NCI-H2107 (cell line): ENCODE data around the gene PIF1.

Source experiments
- DNase-seq: peaks from one replicate; lab custom pipeline; 2025; lab: John Stamatoyannopoulos, UW

The PIF1 gene, protein sequence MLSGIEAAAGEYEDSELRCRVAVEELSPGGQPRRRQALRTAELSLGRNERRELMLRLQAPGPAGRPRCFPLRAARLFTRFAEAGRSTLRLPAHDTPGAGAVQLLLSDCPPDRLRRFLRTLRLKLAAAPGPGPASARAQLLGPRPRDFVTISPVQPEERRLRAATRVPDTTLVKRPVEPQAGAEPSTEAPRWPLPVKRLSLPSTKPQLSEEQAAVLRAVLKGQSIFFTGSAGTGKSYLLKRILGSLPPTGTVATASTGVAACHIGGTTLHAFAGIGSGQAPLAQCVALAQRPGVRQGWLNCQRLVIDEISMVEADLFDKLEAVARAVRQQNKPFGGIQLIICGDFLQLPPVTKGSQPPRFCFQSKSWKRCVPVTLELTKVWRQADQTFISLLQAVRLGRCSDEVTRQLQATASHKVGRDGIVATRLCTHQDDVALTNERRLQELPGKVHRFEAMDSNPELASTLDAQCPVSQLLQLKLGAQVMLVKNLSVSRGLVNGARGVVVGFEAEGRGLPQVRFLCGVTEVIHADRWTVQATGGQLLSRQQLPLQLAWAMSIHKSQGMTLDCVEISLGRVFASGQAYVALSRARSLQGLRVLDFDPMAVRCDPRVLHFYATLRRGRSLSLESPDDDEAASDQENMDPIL

DNA sequence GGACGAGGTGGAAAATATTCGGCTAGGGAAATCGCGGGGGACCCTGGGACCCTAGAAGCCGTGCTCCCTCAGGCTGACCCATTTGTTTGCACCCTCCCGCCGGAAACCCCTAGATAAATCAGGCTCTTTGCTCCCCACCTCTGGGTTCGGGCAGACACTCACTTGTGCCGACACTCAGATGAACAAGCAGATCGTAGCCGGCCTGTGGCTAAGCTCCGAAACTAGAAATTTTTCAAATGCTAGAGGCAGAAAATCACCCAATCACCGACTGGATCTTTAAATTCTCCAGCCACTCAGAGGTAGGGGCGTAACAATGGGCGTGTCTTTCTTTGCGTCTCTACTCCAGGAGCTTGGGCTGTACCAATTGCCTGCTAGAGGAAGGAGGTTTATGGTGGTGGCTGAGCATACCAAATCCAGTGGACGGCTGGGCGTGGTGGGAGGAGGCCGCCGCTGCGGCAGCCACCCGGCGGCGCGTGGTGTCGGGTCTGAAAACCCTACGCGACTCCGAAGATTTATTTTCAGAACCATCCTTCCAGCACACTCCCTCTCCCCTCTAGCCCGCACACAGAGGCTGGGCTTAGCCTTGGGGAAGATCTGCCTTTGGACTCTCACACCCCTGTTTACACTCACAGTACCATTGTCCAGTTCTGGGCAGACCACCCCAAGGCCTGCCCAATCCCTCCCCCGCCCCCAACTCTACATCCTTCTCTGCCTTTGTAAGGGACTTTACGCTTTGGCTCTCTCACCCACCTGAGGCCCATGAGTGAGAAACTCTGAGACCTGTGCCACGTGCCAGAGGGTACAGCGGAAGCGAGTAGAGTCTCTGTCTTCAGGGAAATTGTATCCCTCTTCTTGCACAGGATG is at the start of gene PIF1:
Gene PIF1 (minus strand): TSS at position 217 of the 864 bp plus-strand sequence. CDS start 1,312 bp downstream, outside the sequence.
- DNase-seq = peak; percentile 80

DNA sequence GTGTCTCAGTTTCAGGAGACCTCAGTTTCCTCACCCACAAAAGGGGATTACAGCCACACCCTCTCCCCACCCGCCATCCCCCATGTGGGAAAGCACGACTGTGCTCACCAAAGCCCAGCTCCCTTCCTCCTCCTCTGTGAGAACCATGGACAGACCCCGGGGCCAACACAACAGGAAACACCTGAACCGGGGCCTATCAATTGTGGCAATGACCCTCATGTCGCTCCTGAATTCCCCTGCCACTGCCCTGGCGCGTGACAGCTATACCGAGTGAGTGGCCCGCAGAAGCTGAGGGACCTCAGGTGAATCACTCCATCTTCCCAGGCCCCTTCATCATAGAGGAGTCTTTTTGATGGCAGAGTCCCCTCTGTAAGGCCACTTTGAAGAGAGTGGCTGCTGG is 44.9 kb upstream of the PIF1 start:
- no peak for DNase-seq

DNA sequence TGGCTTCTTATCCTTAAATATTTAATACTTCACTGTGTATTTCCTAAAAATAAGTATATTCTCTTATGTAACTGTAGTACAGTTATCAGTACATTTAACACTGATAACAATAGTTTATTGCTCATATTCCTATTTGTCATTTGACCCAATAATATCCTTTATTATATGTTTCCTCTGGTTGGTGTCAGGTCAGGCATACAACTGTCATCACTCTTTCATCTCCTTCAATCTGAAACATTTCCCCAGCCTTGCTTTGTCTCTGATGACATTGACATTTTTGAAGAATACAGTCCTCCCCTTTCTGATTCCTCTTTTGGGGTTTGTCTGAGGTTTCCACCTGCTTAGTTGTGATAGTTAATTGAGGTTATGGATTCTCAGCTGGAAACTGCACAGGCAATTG is 44.1 kb upstream of the PIF1 start:
- DNase-seq = no peak

DNA sequence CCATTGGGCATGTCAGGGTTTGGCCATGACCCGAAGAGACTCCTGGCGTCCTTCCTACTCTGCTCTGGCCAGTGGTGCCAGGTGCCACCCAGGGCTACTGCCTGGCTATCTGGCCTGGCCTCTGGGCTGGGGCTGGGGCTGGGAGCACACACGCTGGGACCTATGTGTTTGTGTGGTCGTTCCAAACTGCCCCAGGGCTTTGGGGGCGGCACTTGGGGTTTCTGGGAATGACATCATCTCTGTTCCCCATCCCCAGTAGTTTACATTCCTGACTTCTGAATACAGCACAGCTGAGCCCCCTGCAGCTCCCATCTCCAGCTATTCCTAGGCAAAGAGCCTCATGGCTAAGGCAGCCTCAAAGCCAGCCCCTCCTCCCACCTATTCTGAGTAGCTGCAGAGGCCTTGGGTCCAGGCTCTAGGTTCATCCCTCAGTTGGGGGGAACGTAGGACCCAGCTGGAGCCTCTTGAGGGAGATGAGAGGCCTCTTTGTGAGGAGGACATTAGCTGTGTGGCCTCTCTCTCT is 40.6 kb upstream of the PIF1 start:
- no peak for DNase-seq

DNA sequence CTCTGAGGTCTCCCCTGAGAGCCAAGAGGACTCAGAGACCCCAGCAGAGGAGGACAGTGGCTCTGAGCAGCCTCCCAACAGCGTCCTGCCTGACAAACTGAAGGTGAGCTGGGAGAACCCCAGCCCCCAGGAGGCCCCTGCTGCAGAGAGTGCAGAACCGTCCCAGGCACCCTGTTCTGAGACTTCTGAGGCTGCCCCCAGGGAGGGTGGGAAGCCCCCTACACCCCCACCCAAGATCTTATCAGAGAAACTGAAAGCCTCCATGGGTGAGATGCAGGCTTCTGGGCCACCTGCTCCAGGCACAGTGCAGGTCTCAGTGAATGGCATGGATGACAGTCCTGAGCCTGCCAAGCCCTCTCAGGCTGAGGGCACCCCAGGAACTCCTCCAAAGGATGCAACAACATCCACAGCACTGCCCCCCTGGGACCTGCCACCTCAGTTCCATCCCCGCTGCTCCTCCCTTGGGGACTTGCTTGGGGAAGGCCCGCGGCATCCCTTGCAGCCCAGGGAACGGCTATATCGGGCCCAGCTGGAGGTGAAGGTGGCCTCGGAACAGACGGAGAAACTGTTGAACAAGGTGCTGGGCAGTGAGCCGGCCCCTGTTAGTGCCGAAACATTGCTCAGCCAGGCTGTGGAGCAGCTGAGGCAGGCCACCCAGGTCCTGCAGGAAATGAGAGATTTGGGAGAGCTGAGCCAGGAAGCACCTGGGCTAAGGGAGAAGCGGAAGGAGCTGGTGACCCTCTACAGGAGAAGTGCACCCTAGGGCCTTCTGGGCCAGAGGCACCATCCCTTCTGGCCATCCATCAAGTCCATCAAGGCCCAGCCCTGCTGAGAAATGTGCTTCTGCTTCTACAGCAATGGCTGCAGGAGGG is 39.9 kb upstream of the PIF1 start:
- no peak for DNase-seq

DNA sequence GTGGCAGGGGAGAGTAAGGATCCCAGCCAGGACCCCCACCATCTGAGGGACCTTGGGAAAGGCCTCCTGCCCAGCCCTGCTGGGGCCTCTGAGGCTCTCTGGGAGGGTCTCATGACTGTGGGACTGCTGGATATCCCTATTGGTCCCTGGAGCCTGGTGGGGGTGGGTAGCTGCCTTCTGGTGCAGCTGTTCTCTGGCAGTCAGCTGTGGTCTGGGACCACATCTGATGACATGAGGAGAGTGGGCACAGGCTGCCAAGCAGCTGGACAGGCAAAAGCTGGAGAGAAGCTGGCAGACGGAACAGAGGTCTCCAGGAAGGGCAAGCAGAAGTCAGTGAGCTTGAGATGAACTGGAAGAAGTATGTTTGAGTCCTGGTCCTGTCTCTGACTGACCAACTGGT is 38.6 kb upstream of the PIF1 start:
- no peak for DNase-seq

DNA sequence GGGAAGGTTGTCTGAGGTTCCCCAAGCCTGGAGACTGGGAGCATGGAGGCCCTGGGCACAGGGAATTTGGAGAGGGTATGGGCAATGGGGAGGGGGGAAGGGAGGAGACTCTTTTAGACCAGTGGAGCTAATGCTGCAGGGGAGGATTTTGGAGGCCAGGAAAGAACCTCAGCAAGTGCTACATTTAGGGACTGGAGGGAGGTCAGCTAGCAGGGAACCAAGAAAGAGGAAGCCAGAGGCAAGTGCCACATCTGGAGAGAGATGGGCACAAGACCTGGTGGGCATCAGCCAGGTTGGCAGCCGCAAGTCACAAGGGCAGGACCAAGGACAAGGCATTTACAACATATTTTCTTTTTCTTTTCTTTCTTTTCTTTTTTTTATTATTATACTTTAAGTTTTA is 37.0 kb upstream of the PIF1 start:
- no peak for DNase-seq

DNA sequence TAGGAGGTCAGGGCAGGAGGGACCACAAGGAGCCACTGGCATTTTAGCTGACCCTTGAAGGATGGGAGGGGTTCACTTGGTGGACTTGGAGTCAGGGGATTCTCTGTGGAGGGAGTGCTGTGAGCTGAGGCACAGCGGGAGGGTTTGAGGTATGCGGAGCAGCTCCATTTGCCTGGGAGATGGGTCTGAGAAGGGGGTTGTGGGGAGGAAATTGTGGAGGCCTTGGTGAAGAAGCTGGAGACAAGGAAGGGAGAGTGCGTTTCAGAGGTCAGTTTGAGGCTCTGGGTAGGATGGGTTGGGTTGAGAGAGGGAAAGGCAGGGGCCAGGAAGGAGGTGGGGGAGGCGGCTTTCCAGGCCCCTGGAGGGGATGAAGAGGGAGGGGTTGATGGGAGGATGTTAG is 36.5 kb upstream of the PIF1 start:
- no peak for DNase-seq

DNA sequence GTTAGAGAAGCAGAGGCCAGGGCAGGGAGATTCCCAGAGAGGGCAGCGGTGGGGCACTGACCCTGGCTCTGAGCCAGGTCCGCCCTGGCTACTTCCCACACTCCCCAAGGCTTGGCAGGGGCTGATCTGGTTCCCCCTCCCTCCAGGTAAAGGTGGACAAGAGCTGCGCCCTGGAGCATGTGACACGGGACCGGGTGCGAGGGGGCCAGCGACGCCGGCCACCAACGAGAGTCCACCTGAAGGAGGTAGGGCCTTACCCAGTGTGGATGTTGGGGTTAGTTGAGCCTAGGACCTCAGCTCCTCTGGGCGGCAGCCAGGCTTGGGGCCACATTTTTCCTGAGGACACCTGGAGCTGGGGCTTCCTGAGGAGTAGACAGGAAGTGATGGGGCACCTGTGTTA is 35.9 kb upstream of the PIF1 start:
- DNase-seq = no peak

DNA sequence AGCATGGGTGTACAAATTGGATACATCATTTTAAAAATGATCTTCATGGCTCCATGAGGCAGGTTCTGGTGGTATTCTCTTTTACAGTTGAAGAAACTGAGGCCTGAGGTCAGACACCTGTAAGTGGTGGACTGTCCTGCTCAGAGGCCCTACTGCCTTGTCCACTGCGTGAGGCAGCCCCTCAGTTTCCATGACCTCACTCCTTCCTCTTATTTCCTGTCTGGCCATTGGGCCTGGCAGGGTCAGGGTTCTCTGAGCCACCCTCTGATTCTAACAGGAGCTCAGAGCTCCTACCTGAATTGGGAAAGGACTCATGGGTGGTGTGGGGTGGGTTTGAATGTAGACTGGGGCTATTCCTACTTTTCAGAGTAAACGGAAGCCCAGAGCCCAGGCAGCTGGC is 33.8 kb upstream of the PIF1 start:
- DNase-seq = no peak

DNA sequence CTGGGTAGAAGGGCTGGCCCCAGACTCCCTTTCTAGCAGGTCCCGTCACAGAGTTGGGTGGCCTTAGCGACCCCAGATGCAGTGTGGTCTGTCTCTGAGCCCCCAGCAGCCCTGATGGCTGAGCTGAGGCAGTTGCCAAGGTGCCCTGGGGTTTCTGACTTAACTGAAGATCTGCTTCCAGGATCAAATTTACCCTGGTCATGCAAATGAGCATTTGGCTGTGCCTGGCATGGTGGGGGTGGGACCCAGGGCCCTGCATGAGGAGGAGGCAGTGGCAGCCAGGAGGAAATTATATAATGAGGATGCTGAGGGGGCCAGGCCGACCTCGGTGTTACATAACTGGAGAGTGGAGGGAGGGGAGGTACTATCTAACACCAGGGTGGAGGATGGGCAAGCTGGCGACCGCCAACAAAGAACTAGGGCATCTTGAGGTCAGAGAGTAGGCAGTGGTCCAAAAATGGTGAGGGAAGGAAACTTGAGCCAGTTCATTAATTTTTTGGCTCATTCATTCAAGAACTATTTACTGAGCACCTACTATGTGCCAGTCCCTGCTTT is 32.7 kb upstream of the PIF1 start:
- no peak for DNase-seq

DNA sequence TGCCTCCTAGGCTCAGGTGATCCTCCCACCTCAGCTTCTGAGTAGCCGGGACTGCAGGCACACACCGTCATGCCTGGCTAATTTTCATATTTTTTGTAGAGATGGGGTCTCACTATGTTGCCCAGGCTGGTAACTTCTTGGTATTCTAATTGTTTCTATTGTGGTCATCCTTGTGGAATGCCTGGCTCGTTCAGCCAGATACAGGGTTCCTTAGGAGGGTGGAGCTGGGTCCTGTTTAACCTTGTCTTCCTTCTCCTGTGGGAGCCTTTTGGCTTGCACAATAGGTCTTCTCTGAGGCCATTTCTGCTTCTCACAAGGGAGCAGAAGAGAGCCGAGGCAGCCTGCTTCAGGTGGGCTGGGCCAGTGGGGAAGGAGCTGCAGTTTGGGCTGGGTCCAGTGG is 32.0 kb upstream of the PIF1 start:
- no peak for DNase-seq

DNA sequence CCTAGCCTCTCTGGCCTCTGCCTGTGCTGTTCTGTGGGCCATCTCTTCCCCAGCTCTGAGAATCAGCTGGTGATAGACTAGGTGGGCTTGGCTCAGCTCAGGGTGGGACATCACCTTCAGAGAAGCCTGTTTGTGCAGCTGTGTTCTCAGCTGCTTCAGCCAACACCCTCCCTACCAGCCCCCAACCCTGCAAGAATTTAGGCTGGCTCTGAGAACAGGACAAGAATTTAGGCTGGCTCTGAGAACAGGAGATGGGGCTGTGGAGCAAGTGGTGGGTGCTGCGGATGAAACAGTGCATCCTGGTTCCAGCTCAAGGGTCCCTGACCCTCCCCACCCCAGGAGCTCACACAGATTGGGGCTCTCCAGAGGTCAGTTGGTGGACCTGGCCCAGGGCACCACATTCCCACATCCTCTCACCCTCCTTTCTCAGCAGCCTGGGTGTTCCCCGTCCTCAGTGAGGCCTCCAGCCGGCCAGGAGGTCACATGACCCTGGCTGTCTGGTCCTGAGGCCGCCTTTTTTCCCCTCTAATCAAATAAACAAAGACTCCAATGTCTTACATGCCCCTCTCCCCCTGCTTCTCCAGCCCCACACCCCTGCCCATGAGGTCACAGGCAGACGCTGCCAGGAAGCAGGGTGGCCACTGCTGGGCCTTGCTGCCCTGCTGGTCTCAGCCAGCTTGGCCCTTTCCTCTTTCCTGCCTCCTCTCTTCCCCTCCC is 31.1 kb upstream of the PIF1 start:
- DNase-seq = no peak

DNA sequence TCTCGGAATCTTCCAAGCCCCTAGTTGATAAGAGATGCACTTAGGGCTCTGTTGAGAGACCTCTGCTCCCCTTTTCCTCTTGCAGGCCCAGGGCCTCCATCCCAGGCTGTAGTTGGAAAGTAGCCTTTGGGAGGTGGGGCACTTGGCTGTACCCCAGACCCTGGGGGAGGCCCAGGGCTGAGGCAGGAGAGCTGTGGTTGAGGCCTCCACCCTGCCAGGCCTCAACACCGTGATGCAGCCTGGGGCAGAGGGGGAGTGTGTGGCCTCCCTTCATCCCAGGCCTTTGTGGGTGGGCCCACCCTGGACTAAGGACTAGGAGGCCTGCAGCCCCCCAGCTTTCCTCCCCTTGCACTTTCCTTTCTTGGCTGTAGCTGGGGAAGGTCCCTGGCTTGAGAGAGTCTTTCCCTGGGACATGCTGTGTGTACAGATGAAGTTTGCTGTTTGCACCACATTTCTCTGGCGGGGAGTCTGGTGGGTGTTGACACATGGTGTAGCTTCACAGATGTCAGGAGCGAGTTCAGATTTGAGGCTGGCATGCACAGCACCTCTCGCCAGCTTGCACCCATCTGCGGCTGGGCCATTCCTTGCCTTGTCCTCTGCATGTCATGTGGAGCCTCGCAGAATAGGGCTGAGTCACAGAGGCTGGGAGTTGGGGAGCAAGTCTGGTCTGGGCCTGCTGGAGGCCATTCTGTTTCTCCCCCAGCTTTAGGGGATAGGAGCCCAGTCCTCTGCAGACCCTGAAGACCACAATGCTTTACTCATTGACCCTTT is 29.9 kb upstream of the PIF1 start:
- no peak for DNase-seq

DNA sequence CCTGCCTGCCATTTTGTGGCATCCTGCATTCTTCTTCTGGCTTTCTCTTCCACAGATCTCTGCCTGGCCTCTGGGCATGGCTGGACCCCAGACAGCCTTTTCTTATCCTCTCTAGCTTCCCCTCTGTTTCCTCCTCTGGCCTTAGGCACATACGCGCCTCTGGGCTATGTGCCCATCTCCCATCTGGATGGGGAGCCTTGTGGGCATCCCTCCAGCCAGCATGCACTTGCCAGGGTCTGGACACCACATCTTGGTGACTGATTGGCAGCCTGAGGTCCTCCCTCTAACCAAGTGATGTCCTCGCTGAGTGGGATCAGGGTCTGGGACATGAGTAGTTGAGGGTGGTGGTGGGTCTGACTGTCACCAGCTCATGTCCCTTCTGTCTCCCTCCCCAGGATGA is 29.1 kb upstream of the PIF1 start:
- DNase-seq = no peak

DNA sequence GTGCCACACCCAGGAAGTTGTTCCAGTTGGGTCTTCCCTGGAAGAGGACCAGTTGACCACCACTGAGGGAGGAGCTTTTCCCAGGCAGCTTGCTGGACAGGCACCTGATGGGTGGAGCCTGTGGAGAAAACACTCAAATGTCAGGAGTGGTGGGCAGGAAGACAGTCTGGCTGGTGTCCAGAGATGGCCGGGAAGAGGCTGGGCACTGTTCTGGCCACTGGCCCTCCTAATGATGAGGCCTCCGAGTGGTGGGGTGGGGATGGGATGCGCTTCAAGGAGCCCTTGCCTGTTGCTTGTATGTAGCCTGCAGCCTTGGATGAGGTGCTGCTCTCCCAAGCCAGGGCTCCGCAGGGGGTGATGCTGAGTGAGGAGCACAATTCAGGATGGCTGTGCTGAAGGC is 28.6 kb upstream of the PIF1 start:
- no peak for DNase-seq

DNA sequence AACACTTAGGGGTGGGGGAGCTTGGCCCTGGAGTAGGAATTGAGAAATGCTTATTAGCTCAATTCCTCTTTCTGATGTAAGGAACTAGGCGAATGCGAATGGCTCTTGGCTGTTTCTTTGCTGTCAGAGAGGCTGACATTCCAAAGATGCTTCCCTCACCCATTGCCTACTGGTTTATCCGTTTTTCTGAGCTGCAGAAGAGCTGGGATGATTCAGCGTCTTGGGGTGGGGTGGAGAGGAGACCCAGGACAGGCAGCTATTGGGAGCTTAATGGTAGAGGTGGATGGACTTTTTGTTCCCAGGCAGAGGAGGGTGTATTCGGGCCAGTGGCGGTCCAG is 26.0 kb upstream of the PIF1 start:
- DNase-seq = no peak

DNA sequence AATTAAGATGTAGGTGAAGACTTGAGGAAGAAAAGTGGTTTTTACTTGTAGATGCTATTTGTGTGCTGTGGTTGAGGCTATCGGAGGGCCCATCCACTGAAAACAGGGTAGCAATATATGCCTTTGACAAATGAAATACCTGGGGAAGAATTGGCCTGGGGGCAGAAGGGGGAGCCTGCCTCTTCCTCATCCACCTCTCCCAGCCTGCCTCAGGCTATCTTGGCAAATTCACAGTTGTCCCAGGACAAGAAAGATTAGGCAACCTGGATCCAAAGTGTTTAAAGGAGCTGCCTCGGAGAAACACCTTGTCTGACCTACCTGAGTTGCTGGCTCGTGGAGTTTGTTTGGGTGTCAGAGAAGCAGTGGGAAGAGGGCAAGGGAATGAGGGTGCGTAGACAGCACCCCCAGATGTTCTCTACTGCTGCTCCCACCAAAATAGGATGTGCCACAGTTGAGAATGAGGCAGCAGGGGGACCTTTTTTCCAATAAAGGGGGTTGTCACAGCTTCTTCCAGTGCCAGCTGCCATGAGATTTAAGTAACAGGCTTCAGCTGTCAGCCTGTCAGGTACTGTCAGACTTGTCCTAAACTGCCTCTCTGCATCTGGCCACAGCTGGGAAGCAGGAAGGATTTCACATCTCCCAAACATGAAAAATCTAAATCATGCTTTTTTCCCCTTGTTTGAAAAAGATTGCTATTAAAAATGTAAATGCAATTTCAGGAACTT is 25.5 kb upstream of the PIF1 start:
- DNase-seq = no peak
